ENCODE data around the gene KLHL30. TPM values are rescaled to one million over a fixed set of nuclear protein-coding genes. Genes with fewer than 3 reads are reported as not detected.

The KLHL30 gene
- total RNA-seq, 1 donor from 2014 or later: 0.07 TPM

GRCh38 chr2:238146884-238147544, 8.5 kb downstream of the KLHL30 start:
- H3K9me3 Mint-ChIP-seq: no peaks in the 10 kb centered on the region
- H3K27me3 Mint-ChIP-seq: no peaks in the 10 kb centered on the region
- no peak overlapping the region for H3K27ac Mint-ChIP-seq
- TF ChIP-seq CTCF (conservative IDR thresholded peaks at IDR 0.05): no peak
- peaks cover under 1% of the 10 kb centered on the region for H3K4me1 Mint-ChIP-seq (ENCODE audit: unreplicated experiment)
- no peaks in the 10 kb centered on the region for H3K36me3 Mint-ChIP-seq
- H3K4me3 Mint-ChIP-seq: no peak overlapping the region
- no peak for DNase-seq (ENCODE audit: extremely low spot score, unreplicated experiment)

GRCh38 chr2:238148981-238149380, 10.5 kb downstream of the KLHL30 start:
- Mint-ChIP-seq H3K27ac (no peak overlapping the region), H3K4me3 (no peak overlapping the region)

GRCh38 chr2:238149841-238150572, 11.5 kb downstream of the KLHL30 start:
- Mint-ChIP-seq H3K36me3 (no peaks in the 10 kb centered on the region), H3K27ac (no peak overlapping the region), H3K4me1 (ENCODE audit: unreplicated experiment) (no peaks in the 10 kb centered on the region), H3K9me3 (no peaks in the 10 kb centered on the region), H3K27me3 (no peaks in the 10 kb centered on the region), H3K4me3 (no peak overlapping the region)
- DNase-seq (ENCODE audit: extremely low spot score, unreplicated experiment): no peak
- no peak for TF ChIP-seq CTCF (conservative IDR thresholded peaks at IDR 0.05)

More at GRCh38 chr2:238148981-238149380, 10.5 kb downstream of the KLHL30 start:
- H3K27me3 Mint-ChIP-seq: no peaks in the 10 kb centered on the region
- H3K9me3 Mint-ChIP-seq: no peaks in the 10 kb centered on the region
- H3K4me1 Mint-ChIP-seq (ENCODE audit: unreplicated experiment): no peaks in the 10 kb centered on the region
- no peak for DNase-seq (ENCODE audit: extremely low spot score, unreplicated experiment)
- no peak for TF ChIP-seq CTCF (conservative IDR thresholded peaks at IDR 0.05)
- H3K36me3 Mint-ChIP-seq: no peaks in the 10 kb centered on the region

- Mint-ChIP-seq H3K4me3 (no peak overlapping the region), H3K9me3 (no peaks in the 10 kb centered on the region), H3K36me3 (no peaks in the 10 kb centered on the region), H3K27ac (no peak overlapping the region), H3K27me3 (no peaks in the 10 kb centered on the region), H3K4me1 (ENCODE audit: unreplicated experiment) (peaks cover 6% of the 10 kb centered on the region)
- no peak for DNase-seq (ENCODE audit: extremely low spot score, unreplicated experiment)
- TF ChIP-seq CTCF (conservative IDR thresholded peaks at IDR 0.05): no peak
These were observed 12.2 kb downstream of the KLHL30 start for GRCh38 chr2:238150686-238151085.

- no peaks in the 10 kb centered on the region for H3K27me3 Mint-ChIP-seq
- H3K36me3 Mint-ChIP-seq: no peaks in the 10 kb centered on the region
- H3K4me3 Mint-ChIP-seq: no peak overlapping the region
- TF ChIP-seq CTCF (conservative IDR thresholded peaks at IDR 0.05): no peak
- no peak overlapping the region for H3K27ac Mint-ChIP-seq
- peaks cover 8% of the 10 kb centered on the region for H3K4me1 Mint-ChIP-seq (ENCODE audit: unreplicated experiment)
- DNase-seq (ENCODE audit: extremely low spot score, unreplicated experiment): no peak
- no peaks in the 10 kb centered on the region for H3K9me3 Mint-ChIP-seq
These were observed 12.7 kb downstream of the KLHL30 start for GRCh38 chr2:238151205-238151604.
